ENCODE measurements around the gene HOATZ.

DNA sequence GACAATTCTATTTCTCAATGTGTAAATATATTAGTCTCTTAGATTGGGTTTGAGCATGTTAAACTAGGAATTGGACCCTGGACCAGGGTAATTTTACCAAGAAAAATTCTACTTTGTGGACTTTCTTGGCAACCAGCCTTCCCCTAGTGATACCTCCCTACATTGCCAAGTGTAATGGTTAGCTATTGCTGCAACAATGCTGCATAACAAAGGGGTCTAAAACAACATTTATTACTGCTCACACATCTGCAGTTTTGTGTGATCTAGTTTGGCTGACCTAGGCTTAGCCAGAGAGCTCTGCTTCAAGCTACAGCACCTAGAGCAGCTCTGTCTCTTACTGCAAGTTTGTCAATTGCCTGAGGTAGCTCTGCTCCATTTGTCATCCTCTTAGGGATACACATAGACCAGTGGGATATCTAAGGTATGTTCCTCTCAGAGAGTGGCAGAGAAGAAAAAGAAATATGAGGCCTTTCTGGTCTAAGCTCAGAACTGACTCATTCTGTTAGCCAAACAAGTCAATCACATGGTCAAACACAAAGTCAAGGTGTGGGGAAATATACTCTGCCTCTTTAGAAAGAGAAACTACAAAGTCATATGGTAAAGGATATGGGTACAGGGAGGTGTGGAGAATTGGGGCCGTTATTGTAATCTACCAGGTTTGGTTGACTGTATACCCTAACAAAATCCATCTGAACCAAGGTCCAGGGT, 24.0 kb downstream of the HOATZ start:
- no peak for TF ChIP-seq POLR2A (IDR thresholded peaks at IDR 0.05)
- no peak for TF ChIP-seq CTCF (IDR thresholded peaks at IDR 0.05)

Measured in adrenal gland (tissue), 5 donors.